NB4 (cell line): ENCODE measurements around the gene PLEKHF1.

ENCODE experiments used
- MYC ChIP-seq: IDR thresholded peaks from 2 replicates; pipeline ENCODE4 v1.6.1; 2011; ENCODE audit warnings: low read depth, low read length
- POLR2A ChIP-seq: IDR thresholded peaks from 2 replicates; pipeline ENCODE4 v1.6.1; 2011; ENCODE audit warnings: mild to moderate bottlenecking; ENCODE audit not compliant: insufficient read length; ENCODE audit errors: extremely low read depth
- TF ChIP-seq, protein P1 (sequence below): IDR thresholded peaks from one replicate; pipeline ENCODE4 v1.5.1; 2012; ENCODE audit warnings: low read depth, low read length
- TF ChIP-seq, protein P2 (sequence below): IDR thresholded peaks from 2 replicates; pipeline ENCODE4 v1.6.1; 2011; ENCODE audit warnings: low read depth, low read length

DNA sequence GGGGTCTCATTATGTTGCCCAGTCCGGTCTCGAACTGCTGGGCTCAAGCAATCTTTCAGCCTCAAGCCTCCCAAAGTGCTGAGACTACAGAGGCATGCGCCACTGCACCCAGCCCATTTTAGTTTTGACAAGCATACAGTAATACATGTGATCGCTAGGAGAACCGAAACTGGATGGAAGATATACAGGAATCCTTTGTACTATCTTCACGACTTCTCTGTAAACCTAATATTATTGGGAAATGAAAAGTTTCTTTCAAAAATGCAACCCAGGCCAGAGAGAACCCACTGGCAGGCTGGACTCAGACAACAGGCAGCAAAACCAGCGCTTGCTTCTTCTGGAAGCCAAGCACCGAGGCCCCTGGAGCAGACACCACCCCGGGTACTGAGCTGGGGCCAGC is 40.4 kb downstream of the PLEKHF1 start:
- TF ChIP-seq, protein P1, sequence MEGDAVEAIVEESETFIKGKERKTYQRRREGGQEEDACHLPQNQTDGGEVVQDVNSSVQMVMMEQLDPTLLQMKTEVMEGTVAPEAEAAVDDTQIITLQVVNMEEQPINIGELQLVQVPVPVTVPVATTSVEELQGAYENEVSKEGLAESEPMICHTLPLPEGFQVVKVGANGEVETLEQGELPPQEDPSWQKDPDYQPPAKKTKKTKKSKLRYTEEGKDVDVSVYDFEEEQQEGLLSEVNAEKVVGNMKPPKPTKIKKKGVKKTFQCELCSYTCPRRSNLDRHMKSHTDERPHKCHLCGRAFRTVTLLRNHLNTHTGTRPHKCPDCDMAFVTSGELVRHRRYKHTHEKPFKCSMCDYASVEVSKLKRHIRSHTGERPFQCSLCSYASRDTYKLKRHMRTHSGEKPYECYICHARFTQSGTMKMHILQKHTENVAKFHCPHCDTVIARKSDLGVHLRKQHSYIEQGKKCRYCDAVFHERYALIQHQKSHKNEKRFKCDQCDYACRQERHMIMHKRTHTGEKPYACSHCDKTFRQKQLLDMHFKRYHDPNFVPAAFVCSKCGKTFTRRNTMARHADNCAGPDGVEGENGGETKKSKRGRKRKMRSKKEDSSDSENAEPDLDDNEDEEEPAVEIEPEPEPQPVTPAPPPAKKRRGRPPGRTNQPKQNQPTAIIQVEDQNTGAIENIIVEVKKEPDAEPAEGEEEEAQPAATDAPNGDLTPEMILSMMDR, result no peak
- no peak for TF ChIP-seq POLR2A
- TF ChIP-seq, protein P2, sequence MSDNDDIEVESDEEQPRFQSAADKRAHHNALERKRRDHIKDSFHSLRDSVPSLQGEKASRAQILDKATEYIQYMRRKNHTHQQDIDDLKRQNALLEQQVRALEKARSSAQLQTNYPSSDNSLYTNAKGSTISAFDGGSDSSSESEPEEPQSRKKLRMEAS, result no peak
- no peak for TF ChIP-seq MYC
